A673 (cell line): ENCODE results near the gene ST6GALNAC5. TPM values are rescaled to one million over a fixed set of nuclear protein-coding genes. Genes with fewer than 3 reads are reported as not detected.

Source experiments
- BruUV-seq: library from RNA; stranded (reverse); fragments of 400-500 nt; replicated peaks from 2 replicates; lab custom pipeline; 2021; lab: Mats Ljungman, UMichigan
- CTCF ChIA-PET: fragments of 300-600 bp; sonication (Branson Sonifier 250); formaldehyde crosslinking; loops from one replicate; lab custom pipeline; 2022; ENCODE audit warnings: antibody characterized with exemption; lab: Charles Lee
- POLR2A ChIA-PET: fragments of 300-600 bp; sonication (Branson Sonifier 250); formaldehyde crosslinking; loops from one replicate; lab custom pipeline; 2022; ENCODE audit warnings: antibody characterized with exemption; ENCODE audit not compliant: low non-redundant PET; lab: Charles Lee
- DNase-seq: peaks from one replicate; pipeline ENCODE4 v3.0.0-alpha.2; 2015; ENCODE audit warnings: low spot score
- H3K27ac ChIP-seq: fragments of 200-600 bp; sonication (generic); 2 replicates; pipeline ENCODE4 v1.5.1; 2016; ENCODE audit warnings: mixed run types, low read depth, mild to moderate bottlenecking, mixed read lengths, antibody characterized with exemption, low read length; ENCODE audit not compliant: poor library complexity, severe bottlenecking
- H3K27me3 ChIP-seq: fragments of 200-600 bp; sonication (generic); replicated peaks from 2 replicates; pipeline ENCODE4 v1.6.1; 2017; ENCODE audit warnings: mixed run types, low read depth, mild to moderate bottlenecking, mixed read lengths, antibody characterized with exemption, low read length; ENCODE audit not compliant: insufficient read depth, poor library complexity
- H3K36me3 ChIP-seq: fragments of 200-600 bp; sonication (generic); 2 replicates; pipeline ENCODE4 v1.6.1; 2016; ENCODE audit warnings: mixed run types, mild to moderate bottlenecking, mixed read lengths, antibody characterized with exemption, low read length; ENCODE audit not compliant: insufficient read depth, poor library complexity, severe bottlenecking
- H3K4me1 ChIP-seq: fragments of 200-600 bp; sonication (generic); 2 replicates; pipeline ENCODE4 v1.6.1; 2017; ENCODE audit warnings: mixed run types, mild to moderate bottlenecking, mixed read lengths, antibody characterized with exemption, low read length; ENCODE audit not compliant: insufficient read depth, poor library complexity, severe bottlenecking
- H3K4me3 ChIP-seq: fragments of 200-600 bp; sonication (generic); 2 replicates; pipeline ENCODE4 v1.5.1; 2016; ENCODE audit warnings: low read depth, mixed run types, mild to moderate bottlenecking, mixed read lengths, low read length; ENCODE audit not compliant: poor library complexity, severe bottlenecking
- H3K9me3 ChIP-seq: fragments of 200-600 bp; sonication (generic); 2 replicates; pipeline ENCODE4 v1.6.1; 2016; ENCODE audit warnings: mixed run types, low read depth, mild to moderate bottlenecking, mixed read lengths, antibody characterized with exemption, low read length; ENCODE audit not compliant: poor library complexity, severe bottlenecking
- EZH2 ChIP-seq: fragments of 200-600 bp; sonication (generic); IDR thresholded peaks from 2 replicates; pipeline ENCODE4 v1.6.1; 2017; ENCODE audit warnings: borderline replicate concordance, low read depth, mild to moderate bottlenecking, mixed read lengths, antibody characterized with exemption, low read length; ENCODE audit not compliant: poor library complexity, severe bottlenecking
- intact Hi-C: fragments of 100-400 bp; cut with micrococcal nuclease; formaldehyde crosslinking; loops from one replicate; pipeline ENCODE4 v1.10.0; 2022; ENCODE audit not compliant: unreplicated experiment
- total RNA-seq: library from RNA; stranded (reverse); gene quantifications from 2 replicates; pipeline ENCODE4 v1.2.3, GENCODE V29; 2021
- TF ChIP-seq, protein P1 (sequence below): fragments of 300-800, 200-600 bp; sonication (generic); conservative IDR thresholded peaks from 2 replicates; pipeline ENCODE4 v1.5.1; 2017; ENCODE audit warnings: low read depth, mild to moderate bottlenecking, antibody characterized with exemption, low read length, moderate library complexity, mixed read lengths

Gene ST6GALNAC5
- total RNA-seq, 1 experiment from 2014 or later = not detected

DNA sequence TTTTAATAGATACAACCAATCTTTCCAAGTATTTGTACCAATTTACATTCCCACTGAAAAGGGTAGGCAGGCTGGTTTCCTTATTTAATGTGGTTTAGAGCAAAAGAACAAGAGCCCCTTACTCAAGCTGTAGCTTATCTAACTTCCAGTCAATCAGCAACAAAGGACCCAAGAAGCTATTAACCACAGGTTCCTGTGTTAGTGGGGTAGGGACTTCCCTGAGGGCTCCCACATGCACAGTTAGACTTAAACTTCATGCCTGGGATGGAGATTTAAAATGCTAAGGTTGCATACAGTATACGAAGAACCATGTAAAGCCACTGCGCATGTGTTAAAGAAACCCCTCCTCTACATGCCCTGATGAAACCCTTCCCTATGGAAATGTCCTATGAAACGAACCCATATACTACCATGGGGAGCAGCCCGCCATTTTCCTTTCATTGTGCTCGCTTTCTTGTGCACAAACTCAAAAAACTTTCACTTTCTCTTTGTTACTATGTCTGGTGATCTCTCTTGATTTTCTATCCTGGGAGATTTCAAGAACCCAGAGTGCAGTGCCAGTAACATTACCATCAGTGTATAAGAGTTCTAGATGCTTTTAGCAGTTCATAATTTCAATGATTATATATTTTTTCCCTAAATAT is 23.3 kb upstream of the ST6GALNAC5 start:
- intact Hi-C loops = no loop called here
- Histone ChIP-seq H3K36me3 (no peaks in the 10 kb centered on the region), H3K4me1 (no peaks in the 10 kb centered on the region), H3K9me3 (no peaks in the 10 kb centered on the region), H3K27ac (no peak overlapping the region), H3K4me3 (no peak overlapping the region), H3K27me3 (no peaks in the 10 kb centered on the region)
- ChIA-PET POLR2A (no interaction called here), CTCF (no interaction called here)
- no peak for DNase-seq
- TF ChIP-seq EZH2 = no peak
- TF ChIP-seq, protein P1, sequence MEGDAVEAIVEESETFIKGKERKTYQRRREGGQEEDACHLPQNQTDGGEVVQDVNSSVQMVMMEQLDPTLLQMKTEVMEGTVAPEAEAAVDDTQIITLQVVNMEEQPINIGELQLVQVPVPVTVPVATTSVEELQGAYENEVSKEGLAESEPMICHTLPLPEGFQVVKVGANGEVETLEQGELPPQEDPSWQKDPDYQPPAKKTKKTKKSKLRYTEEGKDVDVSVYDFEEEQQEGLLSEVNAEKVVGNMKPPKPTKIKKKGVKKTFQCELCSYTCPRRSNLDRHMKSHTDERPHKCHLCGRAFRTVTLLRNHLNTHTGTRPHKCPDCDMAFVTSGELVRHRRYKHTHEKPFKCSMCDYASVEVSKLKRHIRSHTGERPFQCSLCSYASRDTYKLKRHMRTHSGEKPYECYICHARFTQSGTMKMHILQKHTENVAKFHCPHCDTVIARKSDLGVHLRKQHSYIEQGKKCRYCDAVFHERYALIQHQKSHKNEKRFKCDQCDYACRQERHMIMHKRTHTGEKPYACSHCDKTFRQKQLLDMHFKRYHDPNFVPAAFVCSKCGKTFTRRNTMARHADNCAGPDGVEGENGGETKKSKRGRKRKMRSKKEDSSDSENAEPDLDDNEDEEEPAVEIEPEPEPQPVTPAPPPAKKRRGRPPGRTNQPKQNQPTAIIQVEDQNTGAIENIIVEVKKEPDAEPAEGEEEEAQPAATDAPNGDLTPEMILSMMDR = no peak
- no TSS peak for BruUV-seq

- Histone ChIP-seq H3K36me3 (no peaks in the 10 kb centered on the region), H3K27ac (no peak overlapping the region), H3K9me3 (no peaks in the 10 kb centered on the region), H3K4me3 (no peak overlapping the region), H3K27me3 (peaks cover 21% of the 10 kb centered on the region), H3K4me1 (no peaks in the 10 kb centered on the region)
- CTCF ChIA-PET = no interaction called here
- TF ChIP-seq, protein P1 = no peak
- no peak for TF ChIP-seq EZH2
- DNase-seq = no peak
- intact Hi-C loops = no loop called here
- POLR2A ChIA-PET = no interaction called here
- BruUV-seq = no TSS peak
These were observed 13.0 kb upstream of the ST6GALNAC5 start for GRCh38 chr1:76854255-76854654.

GRCh38 chr1:76856104-76856503 is 11.2 kb upstream of the ST6GALNAC5 start:
- Histone ChIP-seq H3K27me3 (peaks cover 26% of the 10 kb centered on the region), H3K36me3 (no peaks in the 10 kb centered on the region), H3K4me3 (no peak overlapping the region), H3K9me3 (no peaks in the 10 kb centered on the region), H3K27ac (no peak overlapping the region), H3K4me1 (no peaks in the 10 kb centered on the region)
- POLR2A ChIA-PET = no interaction called here
- BruUV-seq = no TSS peak
- CTCF ChIA-PET = no interaction called here
- intact Hi-C loops = no loop called here
- DNase-seq = no peak
- TF ChIP-seq, protein P1 = no peak
- no peak for TF ChIP-seq EZH2
